HG02763 (cell line): ENCODE data around the gene GIPR.
"Not testable (repeated sequence)": the region's sequence is repeated elsewhere in the genome, so short reads cannot be mapped to it uniquely, and the experiment has no call there.

Source experiments
- ATAC-seq: cut with Tn5 transposase; IDR thresholded peaks from one replicate; pipeline ENCODE4 v1.9.1; 2021; ENCODE audit warnings: mild to moderate bottlenecking, moderate library complexity; ENCODE audit not compliant: unreplicated experiment

Gene GIPR, protein sequence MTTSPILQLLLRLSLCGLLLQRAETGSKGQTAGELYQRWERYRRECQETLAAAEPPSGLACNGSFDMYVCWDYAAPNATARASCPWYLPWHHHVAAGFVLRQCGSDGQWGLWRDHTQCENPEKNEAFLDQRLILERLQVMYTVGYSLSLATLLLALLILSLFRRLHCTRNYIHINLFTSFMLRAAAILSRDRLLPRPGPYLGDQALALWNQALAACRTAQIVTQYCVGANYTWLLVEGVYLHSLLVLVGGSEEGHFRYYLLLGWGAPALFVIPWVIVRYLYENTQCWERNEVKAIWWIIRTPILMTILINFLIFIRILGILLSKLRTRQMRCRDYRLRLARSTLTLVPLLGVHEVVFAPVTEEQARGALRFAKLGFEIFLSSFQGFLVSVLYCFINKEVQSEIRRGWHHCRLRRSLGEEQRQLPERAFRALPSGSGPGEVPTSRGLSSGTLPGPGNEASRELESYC

DNA sequence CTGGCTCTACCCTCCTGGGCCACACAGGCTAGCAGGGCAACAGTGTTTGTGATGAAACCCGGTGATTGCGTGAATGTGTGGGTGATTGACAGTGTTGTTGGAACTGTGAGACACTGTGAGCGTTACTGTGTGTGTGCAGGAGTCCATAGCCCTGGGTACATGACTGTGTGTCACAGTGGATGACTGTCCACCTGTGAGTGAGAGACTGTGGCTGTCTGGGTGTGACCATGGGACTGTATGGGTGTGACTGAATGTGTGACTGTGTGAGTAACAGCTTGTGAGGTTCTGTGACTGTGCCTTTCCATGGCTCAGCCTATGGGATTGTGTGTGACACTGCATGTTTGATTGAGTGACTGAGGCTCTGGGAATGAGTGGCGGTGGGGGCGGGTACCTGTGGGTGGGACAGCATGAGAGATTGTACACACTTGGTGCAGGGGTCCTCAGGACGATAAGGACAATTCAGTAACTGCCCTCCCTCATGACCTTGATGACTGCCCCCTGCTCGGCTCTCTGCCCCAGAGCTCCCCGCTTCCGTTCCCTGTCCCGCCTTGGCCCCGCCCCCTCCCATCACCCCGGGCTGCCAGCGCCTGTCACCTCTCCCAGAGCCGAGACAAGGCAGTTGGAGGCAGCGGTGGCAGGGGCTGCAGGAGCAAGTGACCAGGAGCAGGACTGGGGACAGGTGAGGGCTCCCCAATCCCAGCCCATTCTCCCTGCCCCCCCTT is at the start of gene GIPR:
Gene GIPR (plus strand): TSS at position 602 of the 722 bp plus-strand sequence. CDS start 1,300 bp downstream, outside the sequence.
- ATAC-seq, result no peak

DNA sequence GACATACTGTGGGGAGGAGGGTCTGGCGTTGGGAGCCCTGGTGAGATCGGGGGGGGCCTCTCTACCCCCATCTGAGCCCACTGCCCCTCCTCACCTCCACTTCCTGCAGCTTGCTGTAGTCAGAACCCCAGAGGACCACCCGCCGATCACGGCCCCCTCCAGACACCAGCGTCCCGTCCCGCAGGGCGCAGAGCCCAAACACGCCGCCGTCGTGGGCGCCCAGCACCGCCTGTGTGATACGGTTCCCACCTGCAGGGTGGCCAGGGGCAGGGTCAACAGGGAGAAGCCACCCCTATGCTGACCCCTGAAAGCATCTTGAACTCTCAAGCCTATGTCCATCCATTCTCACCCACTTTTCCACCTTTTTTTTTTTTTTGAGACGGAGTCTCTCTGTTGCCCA is 46.6 kb upstream of the GIPR start:
- ATAC-seq, result no peak

DNA sequence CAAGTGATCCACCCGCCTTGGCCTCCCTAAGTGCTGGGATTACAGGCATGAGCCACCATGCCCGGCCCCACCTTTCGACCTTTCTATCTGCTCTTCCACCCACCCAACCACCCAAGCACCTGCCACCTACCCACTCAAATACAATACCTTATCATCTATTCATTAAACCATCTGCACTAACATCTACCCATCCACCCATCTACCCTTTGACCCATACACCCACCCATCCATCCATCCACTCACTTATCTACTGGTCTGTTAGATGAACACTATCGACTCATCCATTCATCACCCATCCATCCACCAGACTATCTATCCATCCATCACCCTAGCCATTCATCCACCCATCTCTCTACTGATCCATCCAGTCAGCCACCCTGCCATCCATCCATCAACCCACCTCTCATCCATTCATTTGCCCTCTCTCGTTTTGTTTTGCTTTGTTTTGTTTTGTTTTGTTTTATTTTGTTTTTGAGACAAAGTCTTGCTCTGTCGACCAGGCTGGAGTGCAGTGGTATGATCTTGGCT is 46.0 kb upstream of the GIPR start:
- no peak for ATAC-seq

DNA sequence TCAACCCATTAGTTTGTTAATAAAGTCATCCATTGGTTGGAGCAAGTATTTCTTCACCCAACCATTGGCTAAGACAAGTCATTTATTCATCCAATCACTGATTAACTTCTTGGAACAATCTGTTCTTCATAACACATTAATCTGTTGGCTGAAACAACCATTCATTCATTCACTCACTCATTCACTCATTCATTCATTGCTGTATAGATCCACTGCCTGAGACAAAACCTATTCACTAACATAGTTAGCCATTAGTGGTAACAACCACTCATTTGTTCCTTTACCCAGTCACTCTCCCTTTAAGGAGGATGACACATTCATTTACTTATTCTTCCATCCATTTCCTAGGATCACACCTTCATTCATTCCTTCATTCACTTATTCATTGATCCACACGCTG is 44.0 kb upstream of the GIPR start:
- ATAC-seq, result no peak

DNA sequence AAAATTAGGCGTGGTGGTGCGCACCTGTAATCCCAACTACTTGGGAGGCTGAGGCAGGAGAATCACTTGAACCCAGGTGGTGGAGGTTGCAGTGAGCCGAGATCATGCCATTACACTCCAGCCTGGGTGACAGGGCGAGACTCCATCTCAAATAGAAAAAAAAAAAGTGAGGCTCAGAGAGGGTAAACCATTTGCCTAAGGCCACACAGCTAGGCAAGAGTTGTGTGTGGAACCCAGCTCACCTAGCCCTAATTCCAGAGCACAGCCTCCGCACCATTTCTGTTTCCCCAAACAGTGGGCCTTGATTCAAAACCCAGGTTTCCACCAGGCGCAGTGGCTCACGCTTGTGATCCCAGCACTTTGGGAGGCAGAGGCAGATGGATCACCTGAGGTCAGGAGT is 39.8 kb upstream of the GIPR start:
- ATAC-seq, result not testable (repeated sequence)

DNA sequence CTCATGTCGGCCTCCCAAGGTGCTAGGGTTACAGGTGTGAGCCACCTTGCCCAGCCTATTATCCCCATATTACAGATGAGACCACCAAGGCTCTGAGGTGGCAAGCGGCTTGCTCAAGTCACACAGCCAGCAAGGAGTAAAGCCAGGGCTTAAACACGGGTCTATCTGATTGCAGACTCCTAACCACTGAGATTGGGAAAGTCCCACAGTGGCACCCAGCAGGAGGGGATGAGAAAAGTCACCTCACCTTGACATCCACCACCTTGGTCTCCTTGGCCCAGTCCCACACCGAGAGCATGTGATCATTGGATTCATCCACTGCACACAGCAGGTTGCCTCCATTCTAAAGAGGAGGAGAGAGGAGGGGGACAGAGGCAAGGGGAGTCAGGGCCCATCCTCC is 38.3 kb upstream of the GIPR start:
- no peak for ATAC-seq

DNA sequence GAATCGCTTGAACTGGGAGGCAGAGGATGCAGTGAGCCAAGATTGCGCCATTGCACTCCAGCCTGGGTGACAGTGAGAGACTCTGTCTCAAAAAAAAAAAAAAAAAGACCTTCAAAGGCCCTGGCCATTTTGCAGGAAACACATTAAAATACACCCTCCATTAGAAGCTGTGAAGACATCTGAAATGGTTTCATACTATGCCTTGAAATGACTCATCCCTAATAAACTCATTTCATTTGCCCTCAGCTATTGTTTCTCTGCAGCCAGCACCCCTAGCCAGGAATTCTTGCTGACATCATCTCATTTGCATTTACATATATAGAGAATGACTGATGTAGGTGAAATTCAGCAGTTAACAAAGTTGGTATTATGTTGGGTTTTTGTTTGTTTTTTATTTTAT is 37.6 kb upstream of the GIPR start:
- ATAC-seq, result no peak

DNA sequence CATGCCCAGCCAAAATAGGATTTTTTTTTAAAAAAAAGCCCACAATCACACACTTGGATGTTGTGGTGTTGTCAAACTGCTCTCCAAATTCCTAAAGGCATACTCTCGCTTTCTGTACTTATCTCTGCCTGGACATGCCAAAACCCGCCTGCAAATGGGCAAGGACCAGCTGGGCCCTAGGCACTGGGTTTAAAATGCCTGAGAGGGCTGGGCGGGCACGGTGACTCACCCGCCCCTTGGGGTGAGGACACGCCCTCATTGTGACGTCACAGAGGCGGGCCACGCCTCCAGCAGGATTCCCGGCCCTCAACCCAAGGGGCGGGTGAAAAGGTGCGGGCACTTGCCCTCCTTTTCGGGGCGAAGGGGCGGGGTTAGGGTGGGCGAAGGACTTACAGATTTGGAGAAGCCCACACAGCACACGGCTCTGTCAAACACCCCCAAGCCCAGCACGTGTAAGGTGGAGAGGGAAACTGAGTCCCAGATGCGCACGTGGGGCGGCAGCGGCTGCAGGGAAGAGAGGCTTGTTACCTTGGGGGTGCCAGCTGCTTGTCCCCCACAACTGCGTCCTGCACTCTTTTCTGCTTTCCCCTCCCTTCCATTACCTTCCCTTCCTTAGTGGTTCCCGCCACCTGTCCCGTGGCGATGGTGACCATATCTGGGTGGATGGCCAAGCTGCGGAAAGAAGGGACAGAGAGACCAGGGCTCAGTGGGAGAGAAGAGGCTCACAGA is 35.4 kb upstream of the GIPR start:
- no peak for ATAC-seq

DNA sequence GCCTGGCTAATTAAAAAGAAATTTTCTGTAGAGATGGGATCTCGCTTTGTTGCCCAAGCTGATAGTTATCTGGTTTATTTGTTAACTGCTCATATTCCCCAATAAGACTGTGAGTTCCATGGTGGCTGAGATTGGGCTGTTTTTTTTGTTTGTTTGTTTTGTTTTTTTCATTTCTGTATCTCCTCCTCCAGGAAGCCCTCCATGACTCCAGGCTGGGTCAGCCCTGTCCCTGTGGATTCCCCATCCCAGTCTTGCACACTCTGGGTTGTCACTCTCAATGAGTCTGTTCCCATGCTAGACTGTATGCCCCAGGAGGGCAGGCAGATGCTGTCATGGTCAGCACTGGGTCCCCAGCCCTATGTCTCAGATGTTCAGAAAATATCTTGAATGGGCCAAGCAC is 31.7 kb upstream of the GIPR start:
- no peak for ATAC-seq

DNA sequence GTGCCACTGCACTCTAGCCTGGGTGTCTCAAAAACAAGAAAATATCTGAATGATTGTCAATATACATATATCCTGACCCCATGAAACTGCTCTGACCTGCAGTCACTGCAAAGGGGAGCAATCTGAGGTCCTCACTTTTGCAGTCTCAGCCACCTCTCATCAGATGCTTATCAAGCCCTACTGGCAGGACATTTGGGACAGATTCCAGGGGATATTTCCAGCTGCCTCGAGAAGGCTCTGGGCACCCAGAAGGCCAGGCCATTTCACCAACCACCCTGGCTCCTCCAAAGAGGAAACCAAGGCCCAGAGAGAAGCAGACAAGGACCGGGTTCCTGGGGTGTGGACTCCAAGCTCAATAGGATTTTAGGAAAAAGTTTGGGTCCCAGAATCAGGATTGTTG is 31.1 kb upstream of the GIPR start:
- no peak for ATAC-seq

DNA sequence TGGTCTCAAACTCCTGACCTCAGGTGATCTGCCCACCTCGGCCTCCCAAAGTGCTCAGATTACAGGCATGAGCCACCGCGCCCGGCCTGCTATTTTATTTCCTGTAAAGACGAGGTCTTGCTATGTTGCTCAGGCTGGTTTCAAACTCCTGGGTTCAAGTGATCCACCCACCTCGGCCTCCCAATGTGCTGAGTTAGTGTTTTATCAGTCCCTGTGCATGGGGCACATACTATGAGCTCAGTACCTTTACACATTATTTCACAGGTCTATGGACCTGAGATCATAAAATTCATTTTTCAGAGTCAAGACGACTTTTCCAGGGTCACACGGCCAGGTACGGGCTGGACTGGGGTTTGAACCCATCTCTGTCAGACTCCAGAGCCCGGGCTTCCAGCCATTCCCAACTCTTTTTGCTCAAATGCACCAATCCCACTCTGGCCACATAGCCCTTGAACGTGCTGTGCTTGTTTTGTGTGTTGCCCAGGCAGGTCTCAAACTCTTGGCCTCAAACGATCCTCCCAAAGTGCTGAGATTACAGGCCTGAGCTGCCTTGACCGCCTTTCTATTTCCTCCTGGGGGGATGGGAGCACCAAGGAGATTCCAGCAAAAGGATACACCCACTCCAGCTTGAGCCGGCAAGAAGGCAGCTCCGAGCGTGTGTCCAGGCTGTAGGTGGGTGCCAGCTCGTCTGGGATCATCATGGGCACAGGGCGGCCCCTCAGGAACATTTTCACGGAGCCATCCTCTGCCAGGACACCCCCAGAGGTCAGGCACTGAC is 29.9 kb upstream of the GIPR start:
- no peak for ATAC-seq

DNA sequence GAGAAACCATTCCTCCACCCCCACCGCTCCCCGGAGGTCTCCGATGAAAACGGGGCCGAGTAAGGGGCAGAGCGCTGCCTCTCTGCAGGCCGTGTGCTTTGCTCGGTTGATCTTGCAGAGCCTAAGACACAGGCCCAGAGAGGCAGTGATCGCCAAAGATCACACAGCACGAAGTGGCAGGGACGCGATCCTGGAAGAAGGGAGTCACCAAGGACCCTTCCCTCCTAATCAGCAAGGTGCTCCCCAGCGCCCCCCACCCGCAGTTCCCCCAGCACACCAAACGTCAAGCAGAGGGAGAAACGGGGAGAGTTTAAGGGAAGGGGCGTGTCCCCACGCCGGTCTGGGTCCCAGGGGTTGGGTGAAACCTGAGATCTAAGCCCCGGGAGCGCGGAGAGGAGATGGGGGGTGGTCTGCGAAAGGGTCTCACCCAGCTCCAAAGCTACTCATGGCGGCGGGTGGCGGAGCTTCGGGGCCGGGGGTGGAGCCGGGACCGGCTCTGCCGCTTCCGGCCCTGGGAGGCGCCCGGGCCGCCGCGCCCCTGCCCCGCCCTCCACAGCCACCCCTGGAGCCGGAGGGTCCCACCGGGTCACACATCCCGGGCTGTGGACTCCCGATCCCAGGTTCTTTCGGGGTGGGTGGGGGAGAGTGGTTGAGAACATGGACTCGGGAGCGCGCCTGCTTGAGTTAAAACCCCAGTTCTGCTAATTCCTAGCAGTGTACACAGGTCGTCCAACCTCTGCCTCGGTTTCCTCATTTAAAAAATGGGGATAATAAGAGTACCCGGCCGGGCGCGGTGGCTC is 28.9 kb upstream of the GIPR start, which contains the start of gene EML2:
Gene EML2 (minus strand): TSS at position 468 of the 800 bp plus-strand sequence. CDS start 21 bp downstream, at position 447.
- no peak for ATAC-seq

DNA sequence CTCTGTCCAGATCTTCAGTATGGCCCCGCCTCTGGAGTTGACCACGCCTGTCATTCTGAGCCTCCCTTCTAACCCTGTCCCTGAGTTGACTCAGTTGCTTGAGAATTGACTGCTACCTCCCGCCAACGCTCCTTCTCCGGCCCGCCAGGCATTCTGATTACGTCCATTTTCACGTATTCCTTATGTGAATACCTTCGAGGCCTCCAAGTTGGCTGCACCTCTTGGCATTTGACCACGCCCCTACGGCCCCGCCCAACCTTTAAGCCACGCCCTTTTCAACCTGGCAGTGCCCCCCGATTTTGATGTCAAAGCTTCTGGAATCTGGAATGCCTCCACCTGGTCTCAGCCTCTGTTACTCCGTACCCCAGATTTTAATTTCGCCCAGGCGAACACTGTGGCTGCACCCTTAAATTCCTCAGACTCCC is 27.2 kb upstream of the GIPR start:
- no peak for ATAC-seq

DNA sequence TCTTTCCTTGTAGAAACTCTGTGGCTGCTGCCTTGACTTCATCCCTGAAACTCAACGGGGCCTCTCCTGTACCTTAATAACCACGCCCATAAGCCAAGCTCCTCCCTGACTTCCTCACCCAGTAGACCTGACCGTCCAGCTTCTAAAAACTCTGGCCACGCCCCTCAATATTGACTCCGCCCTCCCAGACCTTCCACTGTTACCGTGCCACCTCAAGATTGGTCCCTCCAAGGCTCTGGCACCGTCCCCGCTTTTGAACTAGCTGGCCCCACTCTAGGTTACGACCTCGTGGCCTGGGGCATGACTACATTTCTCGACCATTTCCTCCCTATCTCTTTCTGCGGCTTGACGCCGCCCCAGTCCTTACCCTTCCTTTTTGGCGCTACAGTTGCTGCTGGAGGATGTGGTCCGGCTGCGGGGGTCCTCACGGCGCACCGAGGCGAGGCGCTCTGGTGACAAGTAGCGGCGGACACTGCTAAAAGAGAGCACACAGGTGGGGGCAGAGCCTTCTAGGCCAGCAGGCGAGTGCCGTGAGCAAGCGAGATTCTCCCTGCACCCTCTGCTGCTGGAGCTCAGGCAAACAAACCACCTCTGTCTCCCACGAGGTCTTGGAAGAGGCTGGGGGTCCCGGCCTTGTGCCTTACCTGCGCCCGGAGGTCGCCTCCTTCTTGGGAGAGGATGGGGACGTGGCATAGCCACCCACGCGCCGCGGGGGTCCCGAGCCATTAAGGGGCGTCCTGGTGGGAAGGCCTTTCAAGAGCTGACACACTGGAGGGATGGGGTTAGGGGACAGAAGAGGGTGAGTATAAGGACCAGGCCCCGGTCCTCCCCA is 26.5 kb upstream of the GIPR start:
- peak; percentile 27 for ATAC-seq

DNA sequence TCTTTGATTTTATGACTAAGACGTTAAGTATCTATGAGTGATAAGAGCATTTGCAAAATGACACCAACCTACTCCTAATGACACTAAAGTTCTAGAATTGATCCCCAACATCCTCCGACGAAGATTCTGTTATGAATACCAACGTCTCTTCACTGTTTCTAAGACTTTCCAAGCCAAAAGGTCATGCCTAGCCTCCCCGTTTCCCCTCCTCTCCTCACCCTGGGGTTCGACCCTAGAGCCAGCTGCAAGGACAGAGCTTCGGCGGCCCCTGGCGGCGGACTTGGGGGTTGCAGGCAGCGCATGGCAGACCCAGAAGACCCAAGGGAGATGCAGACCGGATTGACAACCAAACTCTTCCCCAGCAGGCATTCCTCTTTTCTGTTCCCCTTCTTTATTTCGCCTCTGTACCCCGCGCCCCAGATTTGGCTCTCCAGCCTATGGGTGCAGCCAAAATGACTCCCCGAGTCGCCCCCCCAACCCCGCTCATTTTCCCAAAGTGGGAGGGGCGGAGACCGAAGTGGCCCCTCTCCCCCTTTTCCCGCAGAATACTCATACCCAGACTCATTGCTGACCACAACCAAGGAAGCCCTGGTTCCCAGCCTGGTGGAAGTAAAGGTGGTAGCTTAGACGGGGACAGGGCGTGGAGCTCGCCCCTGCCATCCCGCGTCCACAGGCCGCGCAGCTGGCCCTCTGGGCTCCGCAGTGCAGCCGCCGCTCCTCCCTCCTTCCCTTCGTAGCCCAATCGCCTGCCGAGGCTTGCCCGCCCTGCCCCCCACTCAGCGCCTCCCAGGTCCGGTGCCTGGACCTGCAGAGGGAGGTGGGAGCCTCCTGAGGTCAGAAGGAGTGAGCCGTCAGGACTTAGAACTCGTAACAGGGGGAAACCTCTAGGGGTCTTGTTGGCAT is 24.7 kb upstream of the GIPR start:
- peak; percentile 27 for ATAC-seq

DNA sequence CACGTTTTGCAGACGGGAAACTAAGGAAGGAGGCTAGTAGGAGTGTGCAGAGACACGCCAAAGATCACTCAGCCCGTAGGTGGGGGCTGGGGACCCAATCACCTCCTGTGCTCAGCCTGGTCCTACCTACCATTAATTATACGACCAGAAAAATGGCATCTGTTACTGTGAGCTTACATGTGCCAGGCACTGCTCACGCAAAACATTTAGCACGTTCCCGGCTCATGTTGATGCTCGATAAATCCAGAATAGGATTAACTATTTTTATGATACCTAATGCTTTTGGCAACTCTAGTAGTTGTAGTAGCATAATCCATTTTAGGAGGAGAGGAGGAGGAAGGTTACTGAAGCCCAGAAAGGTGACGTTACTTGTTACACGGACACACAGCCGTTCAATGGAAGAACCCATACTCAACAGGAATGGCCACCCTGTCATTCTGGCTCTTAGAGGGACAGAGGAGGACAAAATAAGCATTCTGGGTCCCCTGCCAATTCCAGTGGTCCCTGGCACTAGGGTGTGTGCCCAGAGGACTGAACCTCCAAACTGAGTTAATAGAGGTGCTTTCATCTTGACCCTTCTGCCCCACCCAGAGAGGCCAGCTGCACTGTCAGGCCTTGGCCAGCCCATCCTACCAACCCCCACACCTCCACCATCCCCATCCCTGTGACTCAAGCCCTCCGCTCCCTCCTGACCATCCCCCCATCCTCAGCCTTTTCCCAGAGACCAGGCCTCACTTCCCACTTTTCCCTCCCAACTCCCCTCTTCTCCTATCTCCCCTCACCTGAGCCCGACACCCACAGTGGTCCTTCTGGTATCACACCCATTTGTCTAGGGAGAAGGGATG is 23.9 kb upstream of the GIPR start:
- no peak for ATAC-seq
